Right renal pelvis (tissue), 4 donors: Measurements from ENCODE around the gene MS4A15. TPM values are rescaled to one million over a fixed set of nuclear protein-coding genes. Genes with fewer than 3 reads are reported as not detected.
"Not testable (repeated sequence)": the region's sequence is repeated elsewhere in the genome, so short reads cannot be mapped to it uniquely, and the experiment has no call there.

Experiments used
- DNase-seq, 4 donors: peaks; one replicate each; pipeline ENCODE4 v3.0.0-alpha.2; 2013; ENCODE audit warnings: low read depth in 4 of 4, low spot score in 3 of 4, missing footprints in 1 of 4
- polyA plus RNA-seq, 4 donors: library from polyadenylated mRNA; unstranded; fragments of 120-200 nt; gene quantifications; one replicate each; pipeline ENCODE4 v1.2.1, GENCODE V29; 2013; ENCODE audit not compliant: insufficient read length in 4 of 4

Gene MS4A15
- polyA plus RNA-seq, result not detected

DNA sequence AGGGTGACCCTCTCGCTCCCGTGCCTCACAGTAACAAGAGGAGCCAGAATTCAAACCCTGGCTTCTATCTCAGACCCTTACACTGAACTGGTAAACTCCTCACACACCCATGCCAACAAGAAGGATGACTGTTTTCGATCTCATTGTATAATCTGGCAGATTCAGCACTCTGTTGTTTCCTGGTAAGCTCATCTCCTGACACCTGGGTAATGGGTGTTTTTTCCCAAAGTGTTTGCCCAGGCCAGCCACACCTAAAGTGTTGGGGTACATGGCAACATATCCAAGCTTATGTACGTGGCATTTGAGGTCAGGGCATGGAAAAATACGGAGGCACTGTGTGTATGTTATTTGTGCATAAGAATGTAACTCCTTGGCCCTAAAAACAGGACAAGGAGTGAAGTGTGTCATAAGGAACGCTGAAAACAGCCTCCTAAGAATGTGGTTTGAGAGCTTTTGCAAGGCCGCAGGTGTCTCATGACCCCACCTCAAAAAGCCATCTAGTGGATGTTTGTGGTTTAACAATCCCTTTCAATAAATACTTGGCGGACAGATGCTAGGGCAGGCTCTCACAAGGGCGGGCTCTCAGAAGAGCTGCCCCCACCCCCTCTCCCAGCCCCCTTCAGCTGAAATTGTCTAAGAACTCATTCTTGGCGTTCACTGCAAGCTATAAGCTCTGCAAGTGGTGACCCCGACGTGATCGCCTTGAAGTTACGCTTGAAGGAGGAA, at the start of gene MS4A15:
TSS of gene MS4A15 (plus strand) at position 561 of the 726 bp plus-strand sequence. CDS start 6,867 bp downstream, outside the sequence.
- DNase-seq, result no peak

- no peak for DNase-seq
These were observed 49.7 kb upstream of the MS4A15 start for GRCh38 chr11:60706931-60707330.

- DNase-seq, result no peak
These were observed 46.2 kb upstream of the MS4A15 start for GRCh38 chr11:60710482-60710881.

DNA sequence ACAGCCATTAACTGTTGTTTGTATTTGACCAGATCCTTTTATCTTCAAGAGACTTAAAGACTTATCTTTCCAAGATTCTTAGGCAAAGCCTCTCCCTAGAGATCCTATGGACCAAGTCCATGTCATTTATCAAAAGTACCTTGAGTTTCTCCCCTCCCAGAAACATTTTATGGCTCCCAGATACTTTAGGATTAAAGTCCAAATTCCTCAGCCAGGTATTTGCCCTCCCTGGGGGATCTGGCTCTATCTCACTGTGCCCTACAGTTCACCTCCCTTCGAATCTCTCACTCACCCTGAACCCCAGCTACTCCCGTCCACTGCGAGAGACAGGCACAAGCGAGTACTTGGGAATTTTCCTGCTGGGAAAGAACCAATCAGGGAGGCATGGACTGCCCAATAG, 45.4 kb upstream of the MS4A15 start:
- DNase-seq, result no peak

DNA sequence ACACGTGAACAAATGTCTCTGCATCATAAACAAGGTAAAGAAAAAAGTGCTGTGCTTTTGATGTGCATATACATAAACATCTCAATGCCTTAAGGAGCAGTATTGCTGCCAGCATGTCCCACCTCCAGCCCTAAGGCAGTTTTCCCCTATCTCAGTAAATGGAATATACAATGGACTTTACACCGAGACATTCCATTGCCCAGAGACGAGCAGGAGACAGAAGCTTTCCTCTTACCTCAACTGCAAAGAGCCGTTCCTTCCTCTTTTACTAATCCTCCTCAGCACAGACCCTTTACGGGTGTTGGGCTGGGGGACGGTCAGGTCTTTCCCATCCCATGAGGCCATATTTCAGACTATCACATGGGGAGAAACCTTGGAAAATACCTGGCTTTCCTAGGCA, 43.2 kb upstream of the MS4A15 start:
- DNase-seq, result not testable (repeated sequence)

- no peak for DNase-seq
These were observed 38.7 kb upstream of the MS4A15 start for GRCh38 chr11:60717956-60718355.

GRCh38 chr11:60718524-60719316, 37.9 kb upstream of the MS4A15 start:
- DNase-seq, result no peak

GRCh38 chr11:60719391-60719790, 37.3 kb upstream of the MS4A15 start:
- no peak for DNase-seq

DNA sequence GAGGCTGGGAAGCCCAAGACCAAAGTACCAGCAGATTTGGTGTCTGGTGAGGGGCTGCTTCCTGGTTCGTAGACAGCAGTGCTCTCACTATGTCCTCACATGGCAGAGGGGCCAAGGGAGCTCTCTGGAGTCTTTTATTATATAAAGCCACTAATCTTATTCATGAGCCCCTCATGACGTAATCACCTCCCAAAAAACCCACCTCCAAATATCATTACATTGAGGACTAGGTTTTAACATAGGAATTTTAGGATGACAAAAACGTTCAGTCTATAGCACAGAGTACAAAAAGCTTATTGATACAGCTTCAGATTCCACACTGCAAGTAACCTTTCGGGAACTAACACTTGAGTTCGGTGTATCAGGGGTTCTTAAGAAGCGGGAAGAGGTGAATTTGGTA, 36.2 kb upstream of the MS4A15 start:
- no peak for DNase-seq

GRCh38 chr11:60724420-60724819, 32.2 kb upstream of the MS4A15 start, which contains the start of gene MS4A18:
Gene MS4A18 (plus strand): TSS chr11:60724720.
- DNase-seq, result no peak

- no peak for DNase-seq
These were observed 31.1 kb upstream of the MS4A15 start for GRCh38 chr11:60725592-60725991.

GRCh38 chr11:60731586-60731985, 25.1 kb upstream of the MS4A15 start:
- no peak for DNase-seq

DNA sequence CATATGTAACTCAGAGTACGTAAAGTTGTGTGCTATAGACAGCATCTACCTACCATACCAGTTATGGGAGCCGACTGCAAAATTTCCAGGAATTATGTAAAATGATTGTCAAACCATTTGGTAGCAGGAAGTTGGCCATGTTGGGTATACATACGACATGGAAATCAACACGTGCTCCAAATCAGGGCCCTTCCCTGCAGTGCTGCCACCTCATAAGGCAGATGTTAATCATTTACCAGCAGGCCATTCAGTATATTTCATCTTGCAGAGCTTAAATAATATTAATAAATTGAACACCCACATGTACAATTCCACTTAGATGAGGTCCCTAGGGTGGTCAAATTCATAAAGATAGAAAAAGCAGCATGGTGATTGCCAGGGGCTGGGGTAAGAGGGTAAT, 22.4 kb upstream of the MS4A15 start:
- DNase-seq, result no peak

DNA sequence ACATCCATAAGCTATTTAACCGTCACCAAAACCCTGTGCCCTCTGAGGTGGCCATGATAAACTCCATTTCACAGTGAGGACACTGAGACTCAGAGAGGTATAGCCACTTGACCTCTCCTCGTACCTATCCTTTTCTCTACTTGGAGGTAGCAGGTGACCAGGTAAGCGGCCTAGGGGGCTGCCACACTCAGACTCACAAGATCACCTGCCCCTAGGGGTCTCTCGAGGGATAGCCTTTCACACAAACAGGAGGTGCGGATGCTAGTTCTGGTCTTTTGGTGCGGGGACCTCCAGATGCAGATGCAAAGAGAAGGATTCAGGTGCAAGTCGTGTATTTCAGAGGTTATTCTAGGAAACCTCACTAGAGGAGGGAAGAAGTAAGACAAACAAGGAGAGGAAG, 17.6 kb upstream of the MS4A15 start:
- DNase-seq, result no peak

- DNase-seq, result no peak
These were observed 16.1 kb upstream of the MS4A15 start for GRCh38 chr11:60740573-60740972.

DNA sequence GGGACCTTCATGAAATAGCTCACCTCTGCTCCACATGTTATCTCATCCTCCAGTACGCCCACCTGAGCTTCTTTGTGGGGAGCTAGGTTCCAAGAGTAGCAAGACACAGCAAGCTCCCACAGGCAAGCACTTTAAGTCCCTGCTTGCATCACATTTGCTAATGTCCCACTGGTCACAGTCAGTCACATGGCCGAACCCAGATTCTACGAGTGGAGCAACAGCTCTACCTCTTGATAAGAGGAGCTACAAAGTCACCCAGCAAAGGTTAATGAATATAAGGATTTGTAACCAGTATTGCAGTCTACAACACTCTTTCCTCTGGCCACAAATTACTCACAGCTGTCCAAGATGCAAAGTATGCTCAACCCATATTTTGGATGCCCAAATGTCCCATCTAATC, 15.2 kb upstream of the MS4A15 start:
- DNase-seq, result no peak

- no peak for DNase-seq
These were observed 13.6 kb upstream of the MS4A15 start for GRCh38 chr11:60743058-60743457.

DNA sequence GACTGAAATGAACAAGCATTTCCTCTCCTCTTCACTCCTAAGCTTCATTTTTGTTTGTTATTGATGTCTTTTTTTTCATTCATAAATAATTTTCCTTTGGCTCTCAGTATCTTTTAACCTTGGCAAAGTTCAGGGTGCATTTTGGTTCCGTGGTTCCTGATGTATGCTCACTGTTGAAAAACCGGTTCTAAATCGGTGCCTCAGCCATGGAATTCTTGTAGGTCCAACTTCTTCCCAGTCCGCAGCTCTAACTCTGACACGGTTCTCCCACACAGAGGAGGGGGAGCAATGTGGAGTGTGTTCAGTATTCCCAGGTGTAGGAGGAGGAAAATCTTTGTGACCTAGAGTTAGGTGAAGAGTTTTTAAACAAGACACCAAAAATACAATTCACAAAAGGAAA, 12.6 kb upstream of the MS4A15 start:
- DNase-seq, result no peak

GRCh38 chr11:60747359-60747873, 9.3 kb upstream of the MS4A15 start:
- no peak for DNase-seq

GRCh38 chr11:60748225-60748624, 8.4 kb upstream of the MS4A15 start:
- DNase-seq, result no peak

DNA sequence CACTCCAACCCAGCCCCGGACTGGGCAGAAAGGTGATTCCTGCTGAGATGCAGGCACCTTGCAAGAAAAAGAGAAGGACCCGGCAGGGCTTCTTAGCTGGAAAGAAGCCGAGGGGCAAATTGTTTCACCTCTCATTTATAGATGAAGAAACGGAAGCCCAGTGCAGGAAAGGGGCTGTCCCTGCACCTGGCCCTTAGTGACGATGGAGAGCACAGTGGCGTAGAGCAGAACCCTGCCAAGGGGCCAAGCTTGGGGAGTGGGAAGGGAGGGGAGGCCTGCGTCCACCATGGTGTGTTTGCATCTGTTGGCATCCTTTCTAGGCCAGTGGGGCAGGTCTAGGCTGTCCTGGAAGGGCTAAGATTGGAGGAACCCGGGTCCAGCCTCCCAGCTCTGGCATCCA, 7.8 kb upstream of the MS4A15 start:
- DNase-seq, result no peak

GRCh38 chr11:60750911-60751310, 5.8 kb upstream of the MS4A15 start:
- no peak for DNase-seq
